Prostate gland (tissue), 2 donors: ENCODE data around the gene DGKI.

Experiments
- POLR2AphosphoS5 ChIP-seq: sonication (generic); formaldehyde crosslinking; IDR thresholded peaks from one replicate; pipeline ENCODE4 v1.6.1; 2017; ENCODE audit warnings: antibody characterized with exemption
- TF ChIP-seq, protein P1 (sequence below), 4 experiments: fragments of 200-600 bp in 2 of 4; fragments of 450-650 bp in 2 of 4; sonication (generic) in 2 of 4; IDR thresholded peaks; 1 replicate in 3 of 4; 2 replicates in 1 of 4; pipeline ENCODE4 v1.5.1; 2016 to 2019; ENCODE audit warnings: antibody characterized with exemption in 4 of 4, mild to moderate bottlenecking in 2 of 4, moderate library complexity in 2 of 4

- TF ChIP-seq POLR2AphosphoS5, result no peak
- TF ChIP-seq, protein P1, sequence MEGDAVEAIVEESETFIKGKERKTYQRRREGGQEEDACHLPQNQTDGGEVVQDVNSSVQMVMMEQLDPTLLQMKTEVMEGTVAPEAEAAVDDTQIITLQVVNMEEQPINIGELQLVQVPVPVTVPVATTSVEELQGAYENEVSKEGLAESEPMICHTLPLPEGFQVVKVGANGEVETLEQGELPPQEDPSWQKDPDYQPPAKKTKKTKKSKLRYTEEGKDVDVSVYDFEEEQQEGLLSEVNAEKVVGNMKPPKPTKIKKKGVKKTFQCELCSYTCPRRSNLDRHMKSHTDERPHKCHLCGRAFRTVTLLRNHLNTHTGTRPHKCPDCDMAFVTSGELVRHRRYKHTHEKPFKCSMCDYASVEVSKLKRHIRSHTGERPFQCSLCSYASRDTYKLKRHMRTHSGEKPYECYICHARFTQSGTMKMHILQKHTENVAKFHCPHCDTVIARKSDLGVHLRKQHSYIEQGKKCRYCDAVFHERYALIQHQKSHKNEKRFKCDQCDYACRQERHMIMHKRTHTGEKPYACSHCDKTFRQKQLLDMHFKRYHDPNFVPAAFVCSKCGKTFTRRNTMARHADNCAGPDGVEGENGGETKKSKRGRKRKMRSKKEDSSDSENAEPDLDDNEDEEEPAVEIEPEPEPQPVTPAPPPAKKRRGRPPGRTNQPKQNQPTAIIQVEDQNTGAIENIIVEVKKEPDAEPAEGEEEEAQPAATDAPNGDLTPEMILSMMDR (IDR thresholded peaks at IDR 0.05), result no peak
These were observed 444.0 kb downstream of the DGKI start for GRCh38 chr7:137402536-137403352.
